ENCODE results near the gene C2orf68. TPM values are rescaled to one million over a fixed set of nuclear protein-coding genes. Genes with fewer than 3 reads are reported as not detected.

The C2orf68 gene
- total and polyA plus RNA-seq, 9 of the 15 experiments (the other 6 are each of a cell fraction or from before 2014, with no cell fraction given): 22.1 to 50.0 (median 31.8) TPM

DNA sequence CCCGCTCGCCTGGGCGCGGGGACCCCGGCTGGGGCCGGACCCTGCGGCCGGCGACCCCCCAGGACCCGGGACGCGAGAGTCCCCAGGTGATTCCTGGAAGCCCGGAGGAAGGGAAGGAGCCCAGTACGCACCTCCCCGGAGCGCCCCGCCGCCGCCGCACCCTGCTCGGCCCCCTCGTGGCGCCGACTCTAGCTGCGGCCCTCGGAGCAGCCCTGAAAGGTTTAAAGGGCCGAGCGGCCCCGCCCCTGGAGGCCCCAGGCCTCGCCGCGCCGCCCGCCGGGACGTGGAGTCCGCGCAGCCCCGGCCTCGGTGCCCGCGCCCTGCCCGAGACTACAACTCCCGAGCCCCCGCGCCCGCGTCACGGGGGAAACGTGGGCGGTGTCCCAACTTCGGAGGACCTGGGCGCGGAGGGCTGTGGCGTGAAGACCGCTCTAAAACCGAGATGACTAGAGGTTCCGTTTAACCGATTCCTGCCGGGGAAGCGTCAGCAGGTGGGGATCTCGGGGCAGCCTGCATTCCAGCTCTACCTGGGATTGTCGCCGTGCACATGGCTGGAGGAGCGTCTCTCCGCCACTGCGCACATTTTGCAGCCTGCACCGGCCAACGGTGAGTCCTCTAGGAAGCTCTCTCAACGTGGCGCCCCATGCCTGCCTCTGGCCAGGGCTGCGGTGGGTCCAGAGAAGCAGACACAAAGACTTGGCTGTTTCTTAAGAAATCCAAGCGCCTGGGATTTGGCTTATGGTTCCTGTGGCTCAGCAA lies 9.2 kb downstream of the C2orf68 start, which contains the start of gene TMEM150A:
TMEM150A (minus strand) TSS at position 223 of the 759 bp plus-strand sequence. CDS start 750 bp downstream, outside the sequence.
- H4K20me1 ChIP-seq (replicated peaks; ENCODE audit: control insufficient read depth, insufficient read depth, low read length): no peaks in the 10 kb centered on the region
- TSS peak; percentile 44 for BruUV-seq (replicated peaks)
- peak; percentile 88 to 94 (median 90) for DNase-seq (ENCODE audit: extremely low read depth in 1 of 4, low spot score in 3 of 4)
- H3K9ac ChIP-seq (ENCODE audit: insufficient read depth in 1 of 2, low read depth in 2 of 2, low read length in 2 of 2): peak within 1 kb of the TSS; percentile 67 to 96
- peaks cover 31% of the 10 kb centered on the region; the same call in 2 of the 3 replicates for H3K79me2 ChIP-seq (ENCODE audit: control insufficient read depth, insufficient read depth, low read length)
- ATAC-seq: peak; percentile 97
- ChIA-PET CTCF (ENCODE audit: low intra/inter-chr PET ratio) (no interaction called here), POLR2A (interaction anchor here (0.9 to 5.5 kb wide), 6 partner anchors 7 to 106 kb away, joined by 3 to 31 read pairs (median 10); partner anchors contain the start of genes C2orf68, RNF181 and USP39)
- H3K36me3 ChIP-seq (ENCODE audit: control insufficient read depth, insufficient read depth, low read length): peaks cover 36% of the 10 kb centered on the region; the same call in 2 of the 3 replicates
- in situ Hi-C loops (cut with MboI): no loop called here
- peak within 1 kb of the TSS; percentile 100 for H3K4me2 ChIP-seq (ENCODE audit: insufficient read depth, low read length)
- FAIRE-seq: peak; percentile 42
- H3K27me3 ChIP-seq (ENCODE audit: control insufficient read depth in 2 of 2, insufficient read depth in 2 of 2, low read length in 2 of 2): no peaks in the 10 kb centered on the region
- H3K4me3 ChIP-seq: peak within 1 kb of the TSS; percentile 79
- H3K9me3 ChIP-seq (replicated peaks; ENCODE audit: control insufficient read depth, insufficient read depth, low read depth, low read length): no peaks in the 10 kb centered on the region
- intact Hi-C loops (cut with micrococcal nuclease): loop anchor here (2.0 to 5.0 kb wide), 2 partner anchors 42 to 180 kb away; partner anchors contain the start of gene GGCX
- peak within 1 kb of the TSS; percentile 96 for H2AFZ ChIP-seq (ENCODE audit: low read depth, low read length)
- H3K4me1 ChIP-seq (replicated peaks in 1 of 2; ENCODE audit: control insufficient read depth in 2 of 2, insufficient read depth in 2 of 2, low read length in 2 of 2): peaks cover 9 to 34% of the 10 kb centered on the region in 2 experiments; a peak in 4 of 5 replicates
- under 1% methylated on average over 43 of the region's 73 CpGs for WGBS (ENCODE audit: insufficient coverage, low coverage, missing lambda C conversion rate)
- H3K27ac ChIP-seq (ENCODE audit: extremely low read depth, low read depth, low read length): peak within 1 kb of the TSS; percentile 27
- no peaks in the 10 kb centered on the region for H3K9me1 ChIP-seq (ENCODE audit: control insufficient read depth, insufficient read depth, low read length)
- TF ChIP-seq TBL1XR1 (IDR thresholded peaks at IDR 0.05; ENCODE audit: low read length in 2 of 2) (no peak), BHLHE40 (IDR thresholded peaks at IDR 0.05; ENCODE audit: low read length) (no peak; the same call in 1 of the 2 replicates), SAFB (IDR thresholded peaks at IDR 0.05; ENCODE audit: borderline replicate concordance, low read depth, low read length) (0 out of 2 replicates have a peak, but pooled peaks have one; percentile 62), ELK1 (CRISPR knock-in tag; IDR thresholded peaks at IDR 0.05) (no peak), MEIS2 (IDR thresholded peaks at IDR 0.05; ENCODE audit: partially characterized antibody) (no peak), HDGF (IDR thresholded peaks at IDR 0.05) (no peak), MBD2 (IDR thresholded peaks at IDR 0.05; ENCODE audit: borderline replicate concordance, low read depth) (0 out of 2 replicates have a peak, but pooled peaks have one; percentile 20), KLF16 (IDR thresholded peaks at IDR 0.05) (no peak), POLR2AphosphoS5 (IDR thresholded peaks at IDR 0.05; ENCODE audit: control insufficient read depth, insufficient read depth, low read depth, low read length) (0 out of 2 replicates have a peak, but pooled peaks have one; percentile 32), SMARCA4 (IDR thresholded peaks at IDR 0.05) (no peak), CBX2 (IDR thresholded peaks at IDR 0.05; ENCODE audit: insufficient read depth, low read length, poor library complexity, severe bottlenecking) (no peak), NCOA2 (IDR thresholded peaks at IDR 0.05; ENCODE audit: partially characterized antibody in 2 of 2) (no peak), ELF2 (CRISPR knock-in tag; IDR thresholded peaks at IDR 0.05) (0 out of 2 replicates have a peak, but pooled peaks have one; percentile 27), GTF2F1 (IDR thresholded peaks at IDR 0.05; ENCODE audit: low read depth, low read length) (no peak), TEAD4 (IDR thresholded peaks at IDR 0.05; ENCODE audit: low read length) (no peak), TEAD4 (CRISPR knock-in tag; IDR thresholded peaks at IDR 0.05; ENCODE audit: borderline replicate concordance) (no peak), KLF13 (tag; IDR thresholded peaks at IDR 0.05; ENCODE audit: borderline replicate concordance, low read depth) (peak; percentile 97)
- TF ChIP-seq, protein P1, sequence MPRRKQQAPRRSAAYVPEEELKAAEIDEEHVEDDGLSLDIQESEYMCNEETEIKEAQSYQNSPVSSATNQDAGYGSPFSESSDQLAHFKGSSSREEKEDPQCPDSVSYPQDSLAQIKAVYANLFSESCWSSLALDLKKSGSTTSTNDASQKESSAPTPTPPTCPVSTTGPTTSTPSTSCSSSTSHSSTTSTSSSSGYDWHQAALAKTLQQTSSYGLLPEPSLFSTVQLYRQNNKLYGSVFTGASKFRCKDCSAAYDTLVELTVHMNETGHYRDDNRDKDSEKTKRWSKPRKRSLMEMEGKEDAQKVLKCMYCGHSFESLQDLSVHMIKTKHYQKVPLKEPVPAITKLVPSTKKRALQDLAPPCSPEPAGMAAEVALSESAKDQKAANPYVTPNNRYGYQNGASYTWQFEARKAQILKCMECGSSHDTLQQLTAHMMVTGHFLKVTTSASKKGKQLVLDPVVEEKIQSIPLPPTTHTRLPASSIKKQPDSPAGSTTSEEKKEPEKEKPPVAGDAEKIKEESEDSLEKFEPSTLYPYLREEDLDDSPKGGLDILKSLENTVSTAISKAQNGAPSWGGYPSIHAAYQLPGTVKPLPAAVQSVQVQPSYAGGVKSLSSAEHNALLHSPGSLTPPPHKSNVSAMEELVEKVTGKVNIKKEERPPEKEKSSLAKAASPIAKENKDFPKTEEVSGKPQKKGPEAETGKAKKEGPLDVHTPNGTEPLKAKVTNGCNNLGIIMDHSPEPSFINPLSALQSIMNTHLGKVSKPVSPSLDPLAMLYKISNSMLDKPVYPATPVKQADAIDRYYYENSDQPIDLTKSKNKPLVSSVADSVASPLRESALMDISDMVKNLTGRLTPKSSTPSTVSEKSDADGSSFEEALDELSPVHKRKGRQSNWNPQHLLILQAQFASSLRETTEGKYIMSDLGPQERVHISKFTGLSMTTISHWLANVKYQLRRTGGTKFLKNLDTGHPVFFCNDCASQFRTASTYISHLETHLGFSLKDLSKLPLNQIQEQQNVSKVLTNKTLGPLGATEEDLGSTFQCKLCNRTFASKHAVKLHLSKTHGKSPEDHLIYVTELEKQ (CRISPR knock-in tag; IDR thresholded peaks at IDR 0.05): no peak
